Transverse colon (tissue), 4 donors: Measurements from ENCODE around the gene ITGA6. TPM values are rescaled to one million over a fixed set of nuclear protein-coding genes. Genes with fewer than 3 reads are reported as not detected.

ENCODE experiments used
- DNase-seq: peaks from one replicate; pipeline ENCODE4 v3.0.0-alpha.2; 2019
- H3K27ac ChIP-seq, 4 donors: fragments of 200-600 bp; sonication (generic); 2 replicates each; pipeline ENCODE4 v1.5.1; 2016 to 2018; ENCODE audit warnings: inconsistent platforms in 4 of 4
- H3K27me3 ChIP-seq: fragments of 200-600 bp; sonication (generic); 2 replicates; pipeline ENCODE4 v1.5.1; 2017; ENCODE audit warnings: inconsistent platforms
- H3K36me3 ChIP-seq, 4 donors: fragments of 200-600 bp; sonication (generic); 2 replicates each; pipeline ENCODE4 v1.5.1; 2017 to 2019; ENCODE audit warnings: inconsistent platforms in 4 of 4
- H3K4me1 ChIP-seq, 4 donors: fragments of 200-600 bp; sonication (generic); 2 replicates each; pipeline ENCODE4 v1.5.1; 2017 to 2020; ENCODE audit warnings: inconsistent platforms in 4 of 4
- H3K4me3 ChIP-seq, 4 donors: fragments of 200-600 bp; sonication (generic); 1 replicate in 1 of 4; 2 replicates in 3 of 4; pipeline versions ENCODE4 v1.5.1 to v1.6.1; 2017 to 2019; ENCODE audit warnings: inconsistent platforms in 4 of 4
- H3K9me3 ChIP-seq, 2 donors: fragments of 200-600 bp; sonication (generic); 2 replicates each; pipeline ENCODE4 v1.5.1; 2017 to 2019; ENCODE audit warnings: inconsistent platforms in 2 of 2
- CTCF ChIP-seq, 5 experiments: fragments of 200-600 bp in 3 of 5; fragments of 450-650 bp in 2 of 5; sonication (generic) in 3 of 5; IDR thresholded peaks; 1 replicate in 2 of 5; 2 replicates in 3 of 5; pipeline ENCODE4 v1.5.1; 2016 to 2017; ENCODE audit warnings: antibody characterized with exemption in 5 of 5, inconsistent platforms in 3 of 5, mild to moderate bottlenecking in 2 of 5, moderate library complexity in 1 of 5
- EP300 ChIP-seq: sonication (generic); formaldehyde crosslinking; IDR thresholded peaks from one replicate; pipeline ENCODE4 v1.6.1; 2017; ENCODE audit warnings: antibody characterized with exemption, low read depth
- POLR2A ChIP-seq: fragments of 450-650 bp; IDR thresholded peaks from one replicate; pipeline ENCODE4 v1.6.1; 2016; ENCODE audit warnings: antibody characterized with exemption, mild to moderate bottlenecking, moderate library complexity
- POLR2AphosphoS5 ChIP-seq, 3 donors: sonication (generic); formaldehyde crosslinking; IDR thresholded peaks; one replicate each; pipeline ENCODE4 v1.6.1; 2016; ENCODE audit warnings: antibody characterized with exemption in 3 of 3
- WGBS, 2 donors: methylation state at CpG; one replicate each; pipeline ENCODE4 v1.1.5; 2018; ENCODE audit warnings: low coverage in 1 of 2; 5-methylcytosine and 5-hydroxymethylcytosine counted together
- in situ Hi-C, 4 donors: fragments of 200-750 bp; cut with MboI; loops; one replicate each; pipeline versions ENCODE4 v1.15.0 to v1.15.1; 2017; ENCODE audit warnings: low sequenced_read_pairs in 3 of 4, low pct_ligation_motif_present in 1 of 4, low pct_unique_long_range_greater_than_20kb in 1 of 4
- intact Hi-C: fragments of 100-400 bp; cut with DNase I; formaldehyde crosslinking; loops from one replicate; pipeline ENCODE4 v1.15.1; 2023; ENCODE audit warnings: low total_unique reads
- total RNA-seq, 4 donors: library from RNA; depleted of rRNA; stranded (reverse); fragments of >200 nt; gene quantifications; one replicate each; pipeline ENCODE4 v1.1.0, GENCODE V29; 2016

Gene ITGA6
- total RNA-seq, 4 donors from 2014 or later = 80.4 to 267 (median 207) TPM

- H3K4me3 ChIP-seq = no peak overlapping the region
- peaks cover 32 to 99% (median 65%) of the 10 kb centered on the region in 4 donors for H3K4me1 ChIP-seq
- intact Hi-C loops (no loop called here), in situ Hi-C loops (no loop called here)
- DNase-seq = no peak
- TF ChIP-seq EP300 (no peak), POLR2AphosphoS5 (IDR thresholded peaks at IDR 0.05) (no peak), POLR2A (no peak), CTCF (IDR thresholded peaks at IDR 0.05) (no peak)
- 42 to 61% methylated on average over 5 to 6 of the region's 6 CpGs for WGBS, 2 donors
- no peaks in the 10 kb centered on the region for H3K27me3 ChIP-seq
- no peaks in the 10 kb centered on the region for H3K36me3 ChIP-seq
- H3K27ac ChIP-seq = peak overlapping the region; percentile 31 to 78 (median 77)
- H3K9me3 ChIP-seq = no peaks in the 10 kb centered on the region
Observed at GRCh38 chr2:172437419-172438341, 10.3 kb downstream of the ITGA6 start.

DNA sequence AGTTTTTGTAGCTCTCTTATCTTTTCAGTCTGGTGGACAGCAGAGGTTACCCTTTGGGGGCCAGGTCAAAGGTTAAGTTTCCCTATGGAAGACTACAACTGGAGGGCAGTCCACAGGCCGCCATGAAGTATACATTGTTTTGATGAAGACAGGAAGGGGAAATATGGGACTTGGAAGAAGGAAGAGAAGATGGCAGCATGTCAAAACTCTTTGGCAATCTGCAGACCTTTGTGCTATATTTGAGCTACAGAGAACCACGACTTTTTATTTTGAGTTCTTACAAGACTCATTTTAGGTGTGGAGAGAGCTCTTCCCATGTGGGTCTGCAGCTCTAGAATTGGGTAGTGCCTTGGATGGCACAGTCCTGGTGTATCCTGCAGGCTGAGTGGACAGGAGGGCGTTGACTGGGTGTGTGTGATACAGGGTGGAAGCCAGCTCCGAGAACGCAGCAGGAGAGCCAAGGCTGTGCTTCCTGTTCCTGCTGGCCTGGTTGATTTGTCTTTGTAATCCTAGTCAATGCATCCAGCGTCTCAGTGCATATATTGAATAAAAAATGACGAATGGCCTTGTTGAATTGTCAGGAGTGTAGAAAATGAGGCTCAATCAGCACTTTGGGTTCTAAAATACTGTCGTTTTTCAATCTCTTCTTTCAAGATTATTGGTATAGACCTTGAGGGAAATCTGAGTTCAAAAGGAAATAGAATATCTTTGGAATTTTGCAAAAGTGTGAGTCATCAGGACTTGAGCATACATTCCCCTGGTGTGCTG is 11.5 kb downstream of the ITGA6 start:
- H3K4me1 ChIP-seq = peaks cover 38 to 98% (median 62%) of the 10 kb centered on the region in 4 donors
- no peak overlapping the region for H3K4me3 ChIP-seq
- H3K9me3 ChIP-seq = no peaks in the 10 kb centered on the region
- no peaks in the 10 kb centered on the region for H3K36me3 ChIP-seq
- 50 to 51% methylated on average over 4 to 8 of the region's 8 CpGs for WGBS, 2 donors
- peak overlapping the region; percentile 59 to 78 (median 77) for H3K27ac ChIP-seq
- TF ChIP-seq POLR2AphosphoS5 (IDR thresholded peaks at IDR 0.05) (peak in 1 of 3 donors; percentile 15), CTCF (IDR thresholded peaks at IDR 0.05) (no peak)
- intact Hi-C loops = no loop called here
- in situ Hi-C loops = no loop called here
- DNase-seq = peak; percentile 74
- H3K27me3 ChIP-seq = no peaks in the 10 kb centered on the region

DNA sequence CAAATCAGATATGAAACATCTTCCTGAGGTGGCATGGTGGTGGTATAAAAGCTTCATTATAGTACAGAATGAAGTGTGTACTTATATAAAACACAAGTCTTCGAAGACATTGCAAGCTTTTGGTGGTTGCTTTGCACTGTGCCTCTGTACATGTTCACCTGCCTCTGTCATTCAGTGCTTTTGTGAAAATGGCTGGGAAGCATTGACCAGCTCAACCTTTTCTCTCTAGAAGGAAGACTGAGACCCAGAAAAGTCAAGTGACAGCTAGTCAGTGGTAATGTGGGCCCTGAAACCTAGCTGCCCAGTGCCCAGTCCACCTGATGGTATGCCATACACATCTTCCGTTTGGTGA is 12.1 kb downstream of the ITGA6 start:
- in situ Hi-C loops = no loop called here
- H3K9me3 ChIP-seq = no peaks in the 10 kb centered on the region
- no peaks in the 10 kb centered on the region for H3K27me3 ChIP-seq
- peak overlapping the region; percentile 59 to 78 (median 77) for H3K27ac ChIP-seq
- 58 to 81% methylated on average over 2 of the region's 2 CpGs for WGBS, 2 donors
- H3K4me1 ChIP-seq = peaks cover 33 to 92% (median 57%) of the 10 kb centered on the region in 4 donors
- intact Hi-C loops = no loop called here
- no peak for DNase-seq
- TF ChIP-seq POLR2A (no peak), EP300 (no peak), POLR2AphosphoS5 (IDR thresholded peaks at IDR 0.05) (no peak), CTCF (IDR thresholded peaks at IDR 0.05) (no peak)
- no peak overlapping the region for H3K4me3 ChIP-seq
- no peaks in the 10 kb centered on the region for H3K36me3 ChIP-seq

DNA sequence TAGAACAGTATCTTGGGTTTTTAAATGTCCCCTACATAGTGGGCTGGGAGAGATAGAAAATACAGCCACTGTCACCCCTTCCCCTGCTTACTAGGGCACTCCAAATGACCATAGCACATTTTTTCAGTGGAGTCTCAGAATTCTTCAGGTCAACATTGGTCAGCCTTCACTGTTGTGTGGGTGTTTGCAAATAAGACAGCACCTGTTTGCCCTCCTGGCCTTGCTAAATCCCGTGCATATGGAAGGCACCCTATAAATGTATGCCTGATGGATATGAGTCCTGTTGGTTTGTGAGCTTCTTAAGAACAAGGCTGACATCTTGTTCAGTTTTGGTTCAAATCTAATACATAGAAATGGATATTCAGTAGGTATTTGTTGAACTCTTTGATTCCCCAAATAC is 12.5 kb downstream of the ITGA6 start:
- Histone ChIP-seq H3K4me1 (peaks cover 30 to 88% (median 53%) of the 10 kb centered on the region in 4 donors), H3K27me3 (no peaks in the 10 kb centered on the region), H3K36me3 (no peaks in the 10 kb centered on the region), H3K4me3 (no peak overlapping the region), H3K27ac (peak overlapping the region; percentile 59 to 78 (median 77)), H3K9me3 (no peaks in the 10 kb centered on the region)
- WGBS, 2 donors = 43 to 50% methylated on average over 1 of the region's 1 CpG
- in situ Hi-C loops = no loop called here
- intact Hi-C loops = no loop called here
- no peak for TF ChIP-seq CTCF (IDR thresholded peaks at IDR 0.05)
- TF ChIP-seq EP300 = no peak
- TF ChIP-seq POLR2AphosphoS5 (IDR thresholded peaks at IDR 0.05) = no peak
- TF ChIP-seq POLR2A = no peak
- no peak for DNase-seq
